ENCODE data around the gene FHAD1. TPM values are rescaled to one million over a fixed set of nuclear protein-coding genes. Genes with fewer than 3 reads are reported as not detected.
"Not testable (repeated sequence)": the region's sequence is repeated elsewhere in the genome, so short reads cannot be mapped to it uniquely, and the experiment has no call there.

The FHAD1 gene
- total RNA-seq, 4 donors from 2014 or later, result 0.54 to 1.9 (median 0.75) TPM

DNA sequence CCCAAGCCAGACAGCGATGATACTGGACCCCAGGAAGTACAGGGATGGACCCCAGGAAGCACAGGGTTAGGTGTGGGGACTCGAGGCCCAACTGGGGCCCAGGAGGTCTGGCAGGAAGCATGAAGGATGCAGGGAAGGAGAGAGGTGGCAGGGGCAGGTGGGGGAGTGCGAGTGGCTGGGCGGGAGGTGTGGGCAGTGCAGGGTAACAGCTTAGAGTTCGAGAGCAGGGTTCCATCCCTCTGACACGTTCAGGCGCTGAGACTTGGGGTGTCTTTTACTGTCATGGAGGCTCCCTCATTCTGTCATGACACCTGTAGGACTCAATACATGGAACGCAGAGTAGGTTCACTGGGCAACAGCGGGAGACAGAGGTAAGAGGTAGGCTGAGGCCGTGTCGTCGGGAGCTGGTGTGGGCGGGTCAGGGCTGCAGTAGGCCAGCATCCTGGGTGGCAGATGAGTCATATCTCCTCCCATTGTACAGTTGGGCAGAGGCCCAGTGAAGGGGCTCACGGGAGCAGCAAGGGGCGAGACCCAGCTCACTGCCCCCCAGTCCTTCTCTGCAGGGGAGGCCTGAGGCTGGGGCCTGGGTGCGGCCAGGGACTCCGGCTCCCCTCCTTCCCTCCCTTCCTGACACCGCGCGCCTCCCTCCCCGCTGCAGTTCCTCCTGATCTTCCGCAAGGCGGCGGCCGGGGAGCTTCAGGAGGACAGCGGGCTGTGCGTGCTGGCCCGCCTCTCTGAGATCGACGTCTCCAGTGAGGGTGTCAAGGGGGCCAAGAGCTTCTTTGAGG, 179.7 kb downstream of the FHAD1 start:
- Histone ChIP-seq H3K27ac (no peak overlapping the region), H3K4me3 (replicated peaks in 1 of 3) (no peak overlapping the region), H3K9me3 (no peaks in the 10 kb centered on the region), H3K4me1 (peaks cover 5 to 16% of the 10 kb centered on the region in 2 donors), H3K27me3 (no peaks in the 10 kb centered on the region), H3K36me3 (peaks cover 9 to 22% of the 10 kb centered on the region in 2 donors)
- no peak for TF ChIP-seq POLR2A (IDR thresholded peaks at IDR 0.05)
- TF ChIP-seq, protein P1, sequence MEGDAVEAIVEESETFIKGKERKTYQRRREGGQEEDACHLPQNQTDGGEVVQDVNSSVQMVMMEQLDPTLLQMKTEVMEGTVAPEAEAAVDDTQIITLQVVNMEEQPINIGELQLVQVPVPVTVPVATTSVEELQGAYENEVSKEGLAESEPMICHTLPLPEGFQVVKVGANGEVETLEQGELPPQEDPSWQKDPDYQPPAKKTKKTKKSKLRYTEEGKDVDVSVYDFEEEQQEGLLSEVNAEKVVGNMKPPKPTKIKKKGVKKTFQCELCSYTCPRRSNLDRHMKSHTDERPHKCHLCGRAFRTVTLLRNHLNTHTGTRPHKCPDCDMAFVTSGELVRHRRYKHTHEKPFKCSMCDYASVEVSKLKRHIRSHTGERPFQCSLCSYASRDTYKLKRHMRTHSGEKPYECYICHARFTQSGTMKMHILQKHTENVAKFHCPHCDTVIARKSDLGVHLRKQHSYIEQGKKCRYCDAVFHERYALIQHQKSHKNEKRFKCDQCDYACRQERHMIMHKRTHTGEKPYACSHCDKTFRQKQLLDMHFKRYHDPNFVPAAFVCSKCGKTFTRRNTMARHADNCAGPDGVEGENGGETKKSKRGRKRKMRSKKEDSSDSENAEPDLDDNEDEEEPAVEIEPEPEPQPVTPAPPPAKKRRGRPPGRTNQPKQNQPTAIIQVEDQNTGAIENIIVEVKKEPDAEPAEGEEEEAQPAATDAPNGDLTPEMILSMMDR (IDR thresholded peaks at IDR 0.05), result no peak
- intact Hi-C loops (cut with DNase I), result no loop called here
- 90 to 93% methylated on average over 26 of the region's 30 CpGs for WGBS, 2 donors
- DNase-seq, result no peak

DNA sequence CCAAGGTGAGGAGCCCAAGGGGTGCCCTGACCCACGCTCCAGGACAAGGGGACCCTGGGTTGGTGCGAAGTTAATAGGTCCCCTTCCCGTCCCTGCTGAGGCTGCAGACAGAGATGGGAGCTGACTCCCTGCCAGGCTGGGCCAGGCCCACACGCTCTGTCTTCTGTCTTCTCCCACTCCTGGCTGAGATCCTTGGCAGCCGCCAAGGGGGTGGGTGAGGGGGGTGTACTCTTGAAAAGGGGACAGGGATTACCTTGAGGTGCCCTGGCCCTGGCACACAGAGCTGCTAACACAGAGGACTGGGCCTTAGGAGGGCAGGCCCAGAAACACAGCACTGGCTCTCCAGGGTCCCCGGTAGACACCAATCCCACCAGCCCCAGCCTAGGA, 180.2 kb downstream of the FHAD1 start:
- Histone ChIP-seq H3K27me3 (no peaks in the 10 kb centered on the region), H3K4me3 (replicated peaks in 1 of 3) (no peak overlapping the region), H3K4me1 (peaks cover 5 to 16% of the 10 kb centered on the region in 2 donors), H3K9me3 (no peaks in the 10 kb centered on the region), H3K36me3 (peaks cover 9 to 22% of the 10 kb centered on the region in 2 donors), H3K27ac (no peak overlapping the region)
- 82 to 91% methylated on average over 3 to 5 of the region's 6 CpGs for WGBS, 2 donors
- intact Hi-C loops (cut with DNase I), result no loop called here
- DNase-seq, result no peak
- TF ChIP-seq, protein P1 (IDR thresholded peaks at IDR 0.05), result no peak
- no peak for TF ChIP-seq POLR2A (IDR thresholded peaks at IDR 0.05)

DNA sequence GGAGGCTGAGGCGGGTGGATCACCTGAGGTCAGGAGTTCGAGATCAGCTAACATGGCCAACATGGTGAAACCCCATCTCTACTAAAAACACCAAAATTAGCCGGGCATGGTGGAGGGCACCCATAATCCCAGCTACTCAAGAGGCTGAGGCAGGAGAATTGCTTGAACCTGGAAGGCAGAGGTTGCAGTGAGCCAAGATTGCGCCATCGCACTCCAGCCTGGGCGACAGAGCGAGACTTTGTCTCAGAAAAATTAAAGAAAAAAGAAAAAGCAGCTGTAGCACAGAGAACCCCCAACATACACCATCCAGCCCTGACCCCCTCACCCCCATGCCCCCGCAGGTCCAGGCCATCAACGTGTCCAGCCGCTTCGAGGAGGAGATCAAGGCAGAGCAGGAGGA, 181.2 kb downstream of the FHAD1 start:
- WGBS, 2 donors, result 59 to 65% methylated on average over 11 of the region's 11 CpGs
- peak; percentile 45 to 50 for DNase-seq
- H3K9me3 ChIP-seq; H3K27ac ChIP-seq; H3K27me3 ChIP-seq; H3K4me3 ChIP-seq (replicated peaks in 1 of 3): not testable (repeated sequence)
- intact Hi-C loops (cut with DNase I), result loop anchor here (2.0 kb wide), 1 partner anchor 103 kb away; no protein-coding TSS in a partner anchor
- peaks cover 5 to 16% of the 10 kb centered on the region in 2 donors for H3K4me1 ChIP-seq
- H3K36me3 ChIP-seq, result peaks cover 9 to 22% of the 10 kb centered on the region in 2 donors

DNA sequence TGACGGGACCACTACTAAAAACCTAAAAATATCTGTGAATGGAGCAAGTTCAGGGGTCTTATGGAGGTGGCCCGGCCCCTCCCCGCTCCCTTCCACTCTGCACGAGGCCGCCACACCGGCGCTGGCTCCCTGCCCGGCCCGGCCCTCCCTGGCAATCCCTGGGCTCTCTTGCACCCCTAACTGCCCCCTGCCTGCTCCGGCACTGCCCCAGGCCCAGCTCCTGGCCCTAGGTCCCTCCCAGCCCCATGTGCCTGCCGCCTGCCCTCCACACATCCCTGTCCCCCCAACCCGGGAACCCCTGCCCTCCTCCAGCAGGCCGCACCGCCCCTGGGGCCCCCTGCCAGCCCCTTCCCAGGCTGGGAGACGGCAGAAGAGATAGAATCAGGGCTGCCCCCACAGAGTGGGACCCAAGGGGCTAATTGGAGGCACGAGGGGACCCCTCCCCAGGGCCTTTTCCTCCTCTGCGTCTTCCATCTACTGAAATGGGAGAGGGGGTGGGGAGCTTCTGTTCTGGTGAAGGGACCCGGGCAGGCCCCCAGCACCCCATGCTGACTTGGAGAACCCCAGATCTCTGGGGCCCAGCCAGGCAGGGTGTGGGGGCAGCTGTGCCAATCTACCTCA, 181.9 kb downstream of the FHAD1 start:
- peaks cover 9 to 22% of the 10 kb centered on the region in 2 donors for H3K36me3 ChIP-seq
- no peak overlapping the region for H3K4me3 ChIP-seq (replicated peaks in 1 of 3)
- H3K9me3 ChIP-seq, result no peaks in the 10 kb centered on the region
- no peak for TF ChIP-seq POLR2A (IDR thresholded peaks at IDR 0.05)
- TF ChIP-seq, protein P1 (IDR thresholded peaks at IDR 0.05), result no peak
- intact Hi-C loops (cut with DNase I), result loop anchor here (2.0 kb wide), 1 partner anchor 104 kb away; no protein-coding TSS in a partner anchor
- H3K27me3 ChIP-seq, result no peaks in the 10 kb centered on the region
- peak in 1 of 2 donors; percentile 25 for DNase-seq
- H3K27ac ChIP-seq, result no peak overlapping the region
- H3K4me1 ChIP-seq, result peaks cover 5 to 10% of the 10 kb centered on the region in 2 donors
- WGBS, 2 donors, result 49 to 73% methylated on average over 13 to 17 of the region's 18 CpGs

DNA sequence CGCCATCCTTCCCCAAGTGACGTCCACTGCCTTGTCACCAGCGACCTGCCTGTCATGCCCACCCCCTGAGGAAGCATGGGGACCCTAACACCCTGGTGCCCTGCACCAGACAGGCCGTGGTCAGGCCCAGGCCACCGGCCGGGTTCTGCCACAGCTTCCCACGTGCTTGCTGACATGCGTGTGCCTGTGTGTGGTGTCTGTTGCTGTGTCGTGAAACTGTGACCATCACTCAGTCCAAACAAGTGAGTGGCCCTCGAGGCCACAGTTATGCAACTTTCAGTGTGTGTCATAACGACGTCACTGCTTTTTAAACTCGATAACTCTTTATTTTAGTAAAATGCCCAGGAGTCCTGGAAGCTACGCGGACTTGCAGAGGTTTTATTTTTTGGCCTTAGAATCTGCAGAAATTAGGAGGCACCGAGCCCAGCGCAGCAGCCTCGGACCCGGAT, 182.7 kb downstream of the FHAD1 start:
- Histone ChIP-seq H3K27me3 (no peaks in the 10 kb centered on the region), H3K4me3 (replicated peaks in 1 of 3) (no peak overlapping the region), H3K27ac (no peak overlapping the region), H3K36me3 (peaks cover 9 to 22% of the 10 kb centered on the region in 2 donors), H3K4me1 (peaks cover 0 to 2% of the 10 kb centered on the region in 2 donors), H3K9me3 (no peaks in the 10 kb centered on the region)
- intact Hi-C loops (cut with DNase I), result loop anchor here (2.0 kb wide), 1 partner anchor 105 kb away; no protein-coding TSS in a partner anchor
- TF ChIP-seq, protein P1 (IDR thresholded peaks at IDR 0.05), result no peak
- TF ChIP-seq POLR2A (IDR thresholded peaks at IDR 0.05), result no peak
- 88 to 90% methylated on average over 18 to 19 of the region's 19 CpGs for WGBS, 2 donors
- DNase-seq, result no peak

Measured in thyroid gland (tissue), 4 donors.